ENCODE results near the gene ATP10B. TPM values are rescaled to one million over a fixed set of nuclear protein-coding genes. Genes with fewer than 3 reads are reported as not detected.

Gene ATP10B
- polyA plus RNA-seq, 1 of the 3 experiments (the other 2 are of a cell fraction): not detected

- Histone ChIP-seq H3K36me3 (replicated peaks in 1 of 2; ENCODE audit: control insufficient read depth in 1 of 2, insufficient read depth in 2 of 2, low read length in 1 of 2) (no peaks in the 10 kb centered on the region), H2AFZ (ENCODE audit: low read depth) (no peak overlapping the region), H3K9me3 (no peaks in the 10 kb centered on the region), H4K20me1 (ENCODE audit: insufficient read depth) (no peaks in the 10 kb centered on the region), H3K4me1 (ENCODE audit: control insufficient read depth in 1 of 2, insufficient read depth in 2 of 2, low read depth in 1 of 2, low read length in 1 of 2) (no peaks in the 10 kb centered on the region), H3K4me3 (ENCODE audit: low read depth in 2 of 2, low read length in 1 of 2) (no peak overlapping the region), H3K9ac (no peak overlapping the region), H3K27ac (ENCODE audit: low read depth in 2 of 2, low read length in 1 of 2) (no peak overlapping the region), H3K27me3 (ENCODE audit: insufficient read depth) (no peaks in the 10 kb centered on the region; the same call in 1 of the 2 replicates), H3K79me2 (ENCODE audit: insufficient read depth) (no peaks in the 10 kb centered on the region), H3K9me2 (no peaks in the 10 kb centered on the region), H3F3A (replicated peaks; ENCODE audit: insufficient read depth) (no peaks in the 10 kb centered on the region), H3K4me2 (no peak overlapping the region)
- TF ChIP-seq, protein P1, sequence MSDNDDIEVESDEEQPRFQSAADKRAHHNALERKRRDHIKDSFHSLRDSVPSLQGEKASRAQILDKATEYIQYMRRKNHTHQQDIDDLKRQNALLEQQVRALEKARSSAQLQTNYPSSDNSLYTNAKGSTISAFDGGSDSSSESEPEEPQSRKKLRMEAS (IDR thresholded peaks at IDR 0.05; ENCODE audit: low read depth): no peak
- TF ChIP-seq YY1 (IDR thresholded peaks at IDR 0.05; ENCODE audit: low read depth): no peak
- TF ChIP-seq RCOR1 (IDR thresholded peaks at IDR 0.05; ENCODE audit: low read length): no peak
- TF ChIP-seq TAF1 (IDR thresholded peaks at IDR 0.05; ENCODE audit: borderline replicate concordance, low read depth, low read length): no peak
- no peak for TF ChIP-seq ZBTB33 (IDR thresholded peaks at IDR 0.05; ENCODE audit: borderline replicate concordance, low read depth)
- no peak for TF ChIP-seq EP300 (IDR thresholded peaks at IDR 0.05; ENCODE audit: borderline replicate concordance in 1 of 2, low read depth in 1 of 2, low read length in 1 of 2)
- DNase-seq: no peak
- ChIA-PET CTCF (no interaction called here), POLR2A (no interaction called here)
- WGBS (ENCODE audit: low lambda C conversion rate): 0% methylated on average over 5 of the region's 5 CpGs
Observed at GRCh38 chr5:160627921-160628618, 223.9 kb downstream of the ATP10B start.

- ChIA-PET CTCF (interaction anchor here (0.9 kb wide), 1 partner anchor 22 kb away, joined by 3 read pairs; no protein-coding TSS in a partner anchor), POLR2A (no interaction called here)
- no peaks in the 10 kb centered on the region for H3K4me1 ChIP-seq (ENCODE audit: control insufficient read depth in 1 of 2, insufficient read depth in 2 of 2, low read depth in 1 of 2, low read length in 1 of 2)
- no peak overlapping the region for H3K9ac ChIP-seq
- H3K4me3 ChIP-seq (ENCODE audit: low read depth in 2 of 2, low read length in 1 of 2): no peak overlapping the region
- DNase-seq: no peak
- H3K36me3 ChIP-seq (replicated peaks in 1 of 2; ENCODE audit: control insufficient read depth in 1 of 2, insufficient read depth in 2 of 2, low read length in 1 of 2): no peaks in the 10 kb centered on the region
- WGBS (ENCODE audit: low lambda C conversion rate): 2% methylated on average over 7 of the region's 7 CpGs
- H3K9me3 ChIP-seq: no peaks in the 10 kb centered on the region
- H3F3A ChIP-seq (replicated peaks; ENCODE audit: insufficient read depth): no peaks in the 10 kb centered on the region
- H3K79me2 ChIP-seq (ENCODE audit: insufficient read depth): no peaks in the 10 kb centered on the region
- no peaks in the 10 kb centered on the region for H4K20me1 ChIP-seq (ENCODE audit: insufficient read depth)
- H2AFZ ChIP-seq (ENCODE audit: low read depth): no peak overlapping the region
- no peak overlapping the region for H3K27ac ChIP-seq (ENCODE audit: low read depth in 2 of 2, low read length in 1 of 2)
- no peak overlapping the region for H3K4me2 ChIP-seq
- TF ChIP-seq POLR2AphosphoS5 (IDR thresholded peaks at IDR 0.05; ENCODE audit: low read depth, low read length) (no peak), EP300 (IDR thresholded peaks at IDR 0.05; ENCODE audit: borderline replicate concordance in 1 of 2, low read depth in 1 of 2, low read length in 1 of 2) (no peak), TAF1 (IDR thresholded peaks at IDR 0.05; ENCODE audit: borderline replicate concordance, low read depth, low read length) (no peak), NFIC (IDR thresholded peaks at IDR 0.05; ENCODE audit: borderline replicate concordance) (no peak)
- no peaks in the 10 kb centered on the region for H3K9me2 ChIP-seq
- no peaks in the 10 kb centered on the region; the same call in 1 of the 2 replicates for H3K27me3 ChIP-seq (ENCODE audit: insufficient read depth)
Observed at GRCh38 chr5:160626322-160626721, 225.7 kb downstream of the ATP10B start.

All from SK-N-SH (cell line).